ENCODE results near the gene MEOX1. TPM values are rescaled to one million over a fixed set of nuclear protein-coding genes. Genes with fewer than 3 reads are reported as not detected.

Gene MEOX1
- total and polyA plus RNA-seq, 2 of the 8 experiments (the other 6 are each of a cell fraction or from before 2014, with no cell fraction given) = not detected

DNA sequence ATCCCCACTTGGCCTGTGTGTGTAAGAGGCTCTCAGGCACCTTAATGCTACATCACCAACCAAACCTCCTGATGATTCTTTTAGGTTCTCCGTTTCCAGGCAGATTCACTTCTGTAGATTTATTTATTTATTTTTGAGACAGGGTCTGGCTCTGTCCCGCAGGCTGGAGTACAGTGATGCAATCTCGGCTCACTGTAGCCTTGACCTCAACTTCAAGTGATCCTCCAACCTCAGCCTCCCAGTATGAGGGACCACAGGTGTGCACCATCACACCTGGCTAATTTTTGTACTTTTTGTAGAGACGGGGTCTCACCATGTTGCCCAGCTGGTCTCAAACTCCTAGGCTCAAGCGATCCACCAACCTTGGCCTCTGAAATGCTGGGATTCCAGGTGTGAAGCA lies 12.7 kb upstream of the MEOX1 start:
- WGBS, 2 experiments (ENCODE audit: extremely low coverage in 1 of 2, insufficient coverage in 1 of 2, insufficient read length in 1 of 2, insufficient replicate concordance in 2 of 2, low coverage in 1 of 2, low lambda C conversion rate in 2 of 2, missing lambda C conversion rate in 1 of 2) = 87% methylated on average over 5 of the region's 5 CpGs; no CpG with 5 or more reads in 1 of the 2 experiments

More for the DNA sequence above, 12.7 kb upstream of the MEOX1 start:
- H4K5ac ChIP-seq (ENCODE audit: insufficient read length, low read depth, low read length) = no peak overlapping the region
- H4K20me1 ChIP-seq (replicated peaks in 1 of 2; ENCODE audit: control insufficient read depth in 1 of 2, insufficient read depth in 2 of 2, low read length in 2 of 2) = no peaks in the 10 kb centered on the region
- TF ChIP-seq GTF2F1 (IDR thresholded peaks at IDR 0.05; ENCODE audit: borderline replicate concordance, low read depth, low read length) = no peak
- no peak for TF ChIP-seq TEAD4 (IDR thresholded peaks at IDR 0.05; ENCODE audit: low read depth, low read length)
- TF ChIP-seq EGR1 (IDR thresholded peaks at IDR 0.05; ENCODE audit: borderline replicate concordance, low read depth, low read length) = no peak
- TF ChIP-seq KDM5A (IDR thresholded peaks at IDR 0.05; ENCODE audit: low read length) = no peak
- no peak overlapping the region for H3K4ac ChIP-seq (replicated peaks; ENCODE audit: insufficient read length, low read depth, low read length)
- no peaks in the 10 kb centered on the region for H3K79me2 ChIP-seq (ENCODE audit: control insufficient read depth in 1 of 2, insufficient read depth in 2 of 2, low read length in 2 of 2)
- no peak overlapping the region for H3K14ac ChIP-seq (ENCODE audit: insufficient read length)
- no peak overlapping the region for H3K9ac ChIP-seq (replicated peaks in 1 of 4; ENCODE audit: extremely low read depth in 1 of 4, low read depth in 3 of 4, low read length in 3 of 4)
- 0 out of 2 replicates have a peak overlapping the region, but pooled peaks have one; percentile 93 for H2BK15ac ChIP-seq (ENCODE audit: low read length)
- H3K4me1 ChIP-seq (replicated peaks in 1 of 4; ENCODE audit: control insufficient read depth in 3 of 4, insufficient read depth in 4 of 4, low read length in 3 of 4) = peaks cover 0 to 22% (median 14%) of the 10 kb centered on the region in 4 experiments; a peak in 6 of 7 replicates
- H3K23me2 ChIP-seq (ENCODE audit: low read depth, low read length) = no peaks in the 10 kb centered on the region
- H3K23ac ChIP-seq (ENCODE audit: insufficient read length) = no peak overlapping the region
- no peak overlapping the region; the same call in 1 of the 2 replicates for H4K8ac ChIP-seq (ENCODE audit: extremely low read depth, insufficient read depth, low read length)
- H2BK5ac ChIP-seq (ENCODE audit: low read depth, low read length) = no peak overlapping the region
- H4K91ac ChIP-seq (replicated peaks; ENCODE audit: insufficient read length, low read length) = no peak overlapping the region
- no peak overlapping the region for H3K18ac ChIP-seq (ENCODE audit: extremely low read depth, low read length)
- H2AFZ ChIP-seq (ENCODE audit: low read length) = no peak overlapping the region
- H2BK120ac ChIP-seq (replicated peaks; ENCODE audit: low read depth, low read length) = no peak overlapping the region
- H3K79me1 ChIP-seq (ENCODE audit: low read depth, low read length) = no peaks in the 10 kb centered on the region
- H3K27ac ChIP-seq (ENCODE audit: low read depth, low read length) = no peak overlapping the region
- H3K4me3 ChIP-seq (ENCODE audit: extremely low read depth in 1 of 4, insufficient read depth in 2 of 4, low read depth in 3 of 4, low read length in 4 of 4) = no peak overlapping the region
- no peak overlapping the region for H2AK5ac ChIP-seq (ENCODE audit: low read depth, low read length)
- H3K36me3 ChIP-seq (ENCODE audit: control insufficient read depth in 2 of 4, insufficient read depth in 4 of 4, low read length in 3 of 4) = no peaks in the 10 kb centered on the region
- 0 out of 7 replicates have a peak, but pooled peaks cover 0 to 2% (median 0%) of the 10 kb centered on the region in 4 experiments for H3K27me3 ChIP-seq (replicated peaks in 1 of 4; ENCODE audit: control insufficient read depth in 3 of 4, extremely low read depth in 1 of 4, insufficient read depth in 3 of 4, low read length in 3 of 4)
- CTCF ChIA-PET (ENCODE audit: partially characterized antibody) = interaction anchor here (0.6 to 6.5 kb wide), 50 partner anchors 9 to 502 kb away, joined by 3 to 73 read pairs (median 6); partner anchors contain the start of genes CD300LG, ETV4, MEOX1 and SOST
- H2BK20ac ChIP-seq (ENCODE audit: low read length) = peak overlapping the region; percentile 91
- H3K4me2 ChIP-seq (ENCODE audit: insufficient read depth in 1 of 2, low read depth in 2 of 2, low read length in 2 of 2) = no peak overlapping the region
- H3K56ac ChIP-seq (replicated peaks; ENCODE audit: insufficient read length, low read depth, low read length) = no peak overlapping the region
- H2BK12ac ChIP-seq (ENCODE audit: low read depth, low read length) = no peak overlapping the region
- FAIRE-seq (no peak), DNase-seq (ENCODE audit: low read depth in 1 of 2, low spot score in 2 of 2) (no peak)
- H3K9me3 ChIP-seq (ENCODE audit: insufficient read depth in 2 of 2, low read depth in 1 of 2, low read length in 1 of 2) = no peaks in the 10 kb centered on the region
- POLR2A ChIA-PET (ENCODE audit: partially characterized antibody) = interaction anchor here (0.9 to 3.3 kb wide), 3 partner anchors 96 to 144 kb away, joined by 3 to 11 read pairs (median 11); no protein-coding TSS in a partner anchor
